AML-193 (cell line): ENCODE measurements around the gene LRRC8D.
"Not testable (repeated sequence)": the region's sequence is repeated elsewhere in the genome, so short reads cannot be mapped to it uniquely, and the experiment has no call there.

Source experiments
- DNase-seq, 2 experiments: peaks; one replicate each; lab custom pipeline; 2025; lab: John Stamatoyannopoulos, UW

The LRRC8D gene

GRCh38 chr1:89913353-89914095 lies 92.7 kb downstream of the LRRC8D start:
- DNase-seq: no peak

- DNase-seq: no peak
These were observed 96.5 kb downstream of the LRRC8D start for GRCh38 chr1:89917353-89917752.

- no peak for DNase-seq
These were observed 97.4 kb downstream of the LRRC8D start for GRCh38 chr1:89918127-89918793.

GRCh38 chr1:89918794-89919155 lies 97.9 kb downstream of the LRRC8D start:
- DNase-seq: no peak

GRCh38 chr1:89919174-89919573 lies 98.3 kb downstream of the LRRC8D start:
- no peak for DNase-seq

- DNase-seq: no peak
These were observed 102.1 kb downstream of the LRRC8D start for GRCh38 chr1:89922911-89923310.

GRCh38 chr1:89923517-89923916 lies 102.7 kb downstream of the LRRC8D start:
- DNase-seq: no peak

- not testable (repeated sequence) for DNase-seq
These were observed 103.2 kb downstream of the LRRC8D start for GRCh38 chr1:89924075-89924474.

- DNase-seq: no peak
These were observed 106.2 kb downstream of the LRRC8D start for GRCh38 chr1:89927049-89927448.

- DNase-seq: no peak
These were observed 106.6 kb downstream of the LRRC8D start for GRCh38 chr1:89927478-89927877.

- DNase-seq: no peak
These were observed 107.7 kb downstream of the LRRC8D start for GRCh38 chr1:89928506-89928905.

- DNase-seq: no peak
These were observed 108.7 kb downstream of the LRRC8D start for GRCh38 chr1:89929467-89930063.

GRCh38 chr1:89930579-89930978 lies 109.7 kb downstream of the LRRC8D start:
- no peak for DNase-seq

- no peak for DNase-seq
These were observed 111.1 kb downstream of the LRRC8D start for GRCh38 chr1:89931964-89932363.

- no peak for DNase-seq
These were observed 111.9 kb downstream of the LRRC8D start for GRCh38 chr1:89932598-89933364.

- no peak for DNase-seq
These were observed 113.6 kb downstream of the LRRC8D start for GRCh38 chr1:89934461-89934860.

GRCh38 chr1:89935235-89935634 lies 114.4 kb downstream of the LRRC8D start:
- no peak for DNase-seq

GRCh38 chr1:89936694-89937093 lies 115.9 kb downstream of the LRRC8D start:
- DNase-seq: no peak

GRCh38 chr1:89938171-89939055 lies 117.6 kb downstream of the LRRC8D start:
- no peak for DNase-seq

- DNase-seq: no peak
These were observed 118.3 kb downstream of the LRRC8D start for GRCh38 chr1:89939059-89939570.

- DNase-seq: no peak
These were observed 119.0 kb downstream of the LRRC8D start for GRCh38 chr1:89939693-89940438.
